Keratinocyte (primary cell): ENCODE results near the gene PIM3. TPM values are rescaled to one million over a fixed set of nuclear protein-coding genes. Genes with fewer than 3 reads are reported as not detected.

Experiments used
- DNase-seq: peaks from one replicate; pipeline ENCODE4 v3.0.0-alpha.2; 2011; ENCODE audit warnings: low read depth, missing footprints, low spot score
- FAIRE-seq: peaks from 2 replicates; lab custom pipeline; 2011; peaks lifted over from hg19 to GRCh38; lab: Jason Lieb, UNC
- H2AFZ ChIP-seq: 2 replicates; pipeline ENCODE4 v1.6.0; 2012; ENCODE audit warnings: low read length, control low read depth, inconsistent platforms; ENCODE audit not compliant: control insufficient read depth
- H3K27ac ChIP-seq: 2 replicates; pipeline ENCODE4 v1.5.1; 2011; ENCODE audit warnings: low read length; ENCODE audit not compliant: control insufficient read depth, insufficient read depth
- H3K27me3 ChIP-seq: 3 replicates; pipeline ENCODE4 v1.6.0; 2011; ENCODE audit warnings: low read length; ENCODE audit not compliant: control insufficient read depth, insufficient read depth; ENCODE audit errors: extremely low read depth
- H3K36me3 ChIP-seq, 2 experiments: 2 replicates in 1 of 2; 3 replicates in 1 of 2; pipeline ENCODE4 v1.5.1; 2011; ENCODE audit warnings: low read length in 2 of 2, mild to moderate bottlenecking in 1 of 2; ENCODE audit not compliant: control insufficient read depth in 2 of 2, insufficient read depth in 2 of 2; ENCODE audit errors: extremely low read depth in 1 of 2
- H3K4me1 ChIP-seq: 3 replicates; pipeline ENCODE4 v1.5.1; 2011; ENCODE audit warnings: low read length; ENCODE audit not compliant: control insufficient read depth, insufficient read depth; ENCODE audit errors: extremely low read depth
- H3K4me2 ChIP-seq: 3 replicates; pipeline ENCODE4 v1.6.0; 2011; ENCODE audit warnings: low read depth, low read length; ENCODE audit not compliant: control insufficient read depth, insufficient read depth; ENCODE audit errors: extremely low read depth
- H3K4me3 ChIP-seq, 3 experiments: fragments of 200-600 bp in 1 of 3; sonication (generic) in 1 of 3; 2 replicates in 2 of 3; 3 replicates in 1 of 3; pipeline ENCODE4 v1.5.1; 2011 to 2016; ENCODE audit warnings: low read length in 3 of 3, mild to moderate bottlenecking in 3 of 3, control low read depth in 2 of 3, inconsistent platforms in 1 of 3, low read depth in 1 of 3, mixed read lengths in 1 of 3, mixed run types in 1 of 3, moderate library complexity in 1 of 3; ENCODE audit not compliant: control insufficient read depth in 2 of 3, insufficient read depth in 2 of 3; ENCODE audit errors: extremely low read depth in 1 of 3
- H3K79me2 ChIP-seq: 2 replicates; pipeline ENCODE4 v1.6.0; 2012; ENCODE audit warnings: low read length; ENCODE audit not compliant: control insufficient read depth, insufficient read depth
- H3K9ac ChIP-seq: 3 replicates; pipeline ENCODE4 v1.6.0; 2011; ENCODE audit warnings: low read length; ENCODE audit not compliant: control insufficient read depth, insufficient read depth; ENCODE audit errors: extremely low read depth
- H3K9me1 ChIP-seq: 3 replicates; pipeline ENCODE4 v1.6.0; 2011; ENCODE audit warnings: low read length; ENCODE audit not compliant: control insufficient read depth, insufficient read depth; ENCODE audit errors: extremely low read depth
- H3K9me3 ChIP-seq: 2 replicates; pipeline ENCODE4 v1.5.1; 2012; ENCODE audit warnings: low read depth, low read length; ENCODE audit not compliant: control insufficient read depth
- H4K20me1 ChIP-seq: 3 replicates; pipeline ENCODE4 v1.6.0; 2011; ENCODE audit warnings: low read length; ENCODE audit not compliant: control insufficient read depth, insufficient read depth; ENCODE audit errors: extremely low read depth
- CTCF ChIP-seq, 3 experiments: IDR thresholded peaks in 1 of 3; conservative IDR thresholded peaks in 1 of 3; optimal IDR thresholded peaks in 1 of 3; 2 replicates in 2 of 3; 3 replicates in 1 of 3; pipeline versions ENCODE3 to v1.5.1; 2011; ENCODE audit warnings: low read length in 3 of 3, mild to moderate bottlenecking in 3 of 3, moderate library complexity in 2 of 3, control low read depth in 1 of 3, inconsistent platforms in 1 of 3; ENCODE audit not compliant: insufficient read depth in 2 of 3; ENCODE audit errors: extremely low read depth in 1 of 3
- EZH2 ChIP-seq: IDR thresholded peaks from one replicate; pipeline ENCODE4 v1.6.1; 2012; ENCODE audit warnings: inconsistent platforms, mild to moderate bottlenecking, low read length, moderate library complexity
- dilution Hi-C: fragments of 300-500 bp; cut with MboI; formaldehyde crosslinking; loops from one replicate; pipeline ENCODE4 v1.7.0; 2020; ENCODE audit warnings: low sequenced_read_pairs; ENCODE audit not compliant: extremely low pct_ligation_motif_present
- polyA plus RNA-seq, 5 experiments: library from polyadenylated mRNA; depleted of rRNA in 3 of 5; stranded (reverse) in 3 of 5; stranded (forward) in 1 of 5; unstranded in 1 of 5; fragments of >200 nt; gene quantifications; 1 replicate in 1 of 5; 2 replicates in 3 of 5; 3 replicates in 1 of 5; pipeline versions ENCODE4 v1.2.1 to v1.2.3, GENCODE V29; 2011 to 2012; ENCODE audit warnings: missing spikeins in 2 of 5, low read depth in 1 of 5, low replicate concordance in 1 of 5

PIM3 gene
- polyA plus RNA-seq, 1 donor (not counting 4 experiments of a cell fraction or from before 2014, with no cell fraction given) = 3.4 TPM

- no peak overlapping the region for H3K9ac ChIP-seq
- H3K27ac ChIP-seq = no peak overlapping the region
- H3K4me2 ChIP-seq = no peak overlapping the region
- no peaks in the 10 kb centered on the region for H3K4me1 ChIP-seq
- no peaks in the 10 kb centered on the region for H3K27me3 ChIP-seq
- no peaks in the 10 kb centered on the region for H3K9me3 ChIP-seq
- DNase-seq (no peak), FAIRE-seq (no peak)
- H2AFZ ChIP-seq = no peak overlapping the region
- TF ChIP-seq EZH2 (no peak), CTCF (optimal IDR thresholded peaks at IDR 0.05 in 1 of 3, IDR thresholded peaks at IDR 0.05 in 1 of 3, conservative IDR thresholded peaks at IDR 0.05 in 1 of 3; ENCODE audit: extremely low read depth in 1 of 3, insufficient read depth in 2 of 3, low read length in 3 of 3) (no peak)
- H3K79me2 ChIP-seq = no peaks in the 10 kb centered on the region
- no peaks in the 10 kb centered on the region for H3K36me3 ChIP-seq
- dilution Hi-C loops = no loop called here
- H4K20me1 ChIP-seq = no peaks in the 10 kb centered on the region
- H3K4me3 ChIP-seq = no peak overlapping the region
- no peaks in the 10 kb centered on the region for H3K9me1 ChIP-seq
Observed at GRCh38 chr22:50002791-50003190, 42.2 kb downstream of the PIM3 start.

GRCh38 chr22:50004918-50005317 lies 44.3 kb downstream of the PIM3 start:
- Histone ChIP-seq H3K9me1 (no peaks in the 10 kb centered on the region), H2AFZ (no peak overlapping the region), H3K36me3 (no peaks in the 10 kb centered on the region), H3K9ac (no peak overlapping the region), H3K79me2 (no peaks in the 10 kb centered on the region), H3K27me3 (peaks cover 5% of the 10 kb centered on the region), H3K27ac (no peak overlapping the region), H3K4me1 (no peaks in the 10 kb centered on the region), H3K4me3 (no peak overlapping the region), H4K20me1 (no peaks in the 10 kb centered on the region), H3K4me2 (no peak overlapping the region), H3K9me3 (no peaks in the 10 kb centered on the region)
- dilution Hi-C loops = no loop called here
- TF ChIP-seq CTCF (optimal IDR thresholded peaks at IDR 0.05 in 1 of 3, IDR thresholded peaks at IDR 0.05 in 1 of 3, conservative IDR thresholded peaks at IDR 0.05 in 1 of 3; ENCODE audit: extremely low read depth in 1 of 3, insufficient read depth in 2 of 3, low read length in 3 of 3) = no peak
- TF ChIP-seq EZH2 = no peak
- no peak for DNase-seq
- no peak for FAIRE-seq
